Inflammatory macrophage treated with lipopolysaccharide for 1 hour (primary cell): ENCODE results near the gene TBC1D22A.

Experiments used
- DNase-seq, 2 donors: peaks; one replicate each; pipeline ENCODE4 v3.0.0-alpha.2; 2020 to 2022

Gene TBC1D22A

DNA sequence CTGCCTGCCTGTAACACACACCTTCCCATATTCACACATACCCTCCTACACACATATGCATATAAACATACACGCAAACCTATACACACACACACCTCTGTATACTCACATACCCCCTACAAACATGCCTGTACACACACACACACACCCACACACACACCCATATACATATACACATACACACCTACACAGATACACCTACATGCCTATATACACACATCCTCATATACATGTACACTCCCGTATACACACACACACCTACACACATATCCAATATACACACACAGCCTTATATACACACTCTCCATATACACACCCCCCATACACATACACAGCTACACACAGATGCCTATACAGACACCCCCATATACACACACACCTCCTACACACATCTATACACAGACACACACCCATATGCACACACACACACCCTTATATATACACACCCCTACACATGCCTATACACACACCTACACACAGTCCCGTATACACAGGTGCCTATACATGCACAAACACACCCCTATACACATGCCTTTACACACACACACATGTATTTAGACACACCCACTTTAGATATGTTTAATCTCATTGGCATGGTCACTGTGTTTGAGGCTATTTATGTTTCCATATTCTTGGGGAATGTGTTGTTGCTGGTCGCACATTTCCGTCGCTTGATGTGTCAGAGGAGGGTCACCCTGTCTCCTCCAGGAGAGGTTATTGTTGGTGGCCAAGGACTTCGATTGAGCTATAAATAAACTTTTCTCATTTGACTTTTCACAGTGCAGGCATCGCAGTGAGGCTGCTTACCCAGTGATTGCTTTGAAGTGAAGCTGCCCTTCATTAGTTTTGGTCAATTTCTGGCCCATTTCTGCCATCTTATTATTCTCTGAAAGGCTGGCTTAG is 243.3 kb downstream of the TBC1D22A start:
- no peak for DNase-seq

DNA sequence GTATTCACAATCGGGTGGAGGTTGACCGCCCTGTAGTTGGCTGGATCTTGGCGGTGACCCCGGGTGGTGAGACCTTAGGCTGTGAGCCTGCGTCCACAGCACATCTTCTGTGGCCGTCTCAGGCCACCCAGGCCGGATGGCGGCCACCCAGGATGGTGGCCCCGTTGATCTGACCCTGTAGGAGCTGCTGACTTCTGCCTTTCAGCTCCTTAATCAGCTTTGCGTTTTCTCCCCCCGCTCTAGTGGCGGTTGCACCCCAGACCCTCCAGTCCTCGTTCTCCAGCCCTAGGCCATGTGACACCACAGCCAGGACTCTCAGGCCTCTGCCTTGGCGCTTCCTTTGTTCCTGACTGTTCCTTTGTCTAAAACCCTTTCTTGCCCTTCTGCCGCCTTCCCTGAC is 244.0 kb downstream of the TBC1D22A start:
- DNase-seq = no peak

DNA sequence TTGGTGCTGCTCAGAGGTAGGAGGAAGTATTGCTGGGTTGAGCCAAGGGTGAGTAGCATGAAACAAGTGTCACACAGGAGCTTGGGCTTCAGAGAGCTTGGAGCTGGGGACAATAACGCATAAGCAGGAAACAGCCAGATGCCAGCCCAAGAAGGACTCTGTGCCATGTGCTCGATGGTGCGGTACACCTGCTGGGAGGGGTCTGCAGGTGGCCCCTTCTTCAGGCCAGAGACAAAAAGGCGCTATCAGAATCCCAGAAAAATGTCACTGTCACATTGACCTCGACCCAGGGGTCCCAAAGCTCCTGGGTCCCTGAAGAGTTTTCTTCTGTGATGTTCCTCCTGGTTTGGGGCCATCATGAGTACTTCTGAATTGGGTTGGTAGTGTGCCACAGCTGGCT is 244.4 kb downstream of the TBC1D22A start:
- no peak for DNase-seq

DNA sequence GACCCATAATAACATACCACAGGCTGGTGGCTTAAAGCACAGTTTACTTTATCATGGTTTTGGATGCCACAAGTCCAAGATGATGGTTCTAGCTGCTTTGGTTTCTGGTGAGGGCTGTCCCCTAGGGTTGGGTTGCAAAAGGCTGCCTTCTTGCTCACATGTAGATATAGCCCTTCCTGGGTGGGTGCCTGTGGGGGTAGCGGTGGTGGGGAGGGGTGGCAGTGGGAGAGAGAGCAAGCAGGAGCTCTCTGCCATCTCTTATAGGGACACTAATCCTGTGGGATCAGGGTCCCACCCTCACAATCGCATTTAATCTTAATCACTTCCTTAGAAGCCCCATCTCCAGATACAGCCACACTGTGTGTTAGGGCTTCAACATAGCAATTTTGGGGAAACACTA is 245.0 kb downstream of the TBC1D22A start:
- DNase-seq = no peak

DNA sequence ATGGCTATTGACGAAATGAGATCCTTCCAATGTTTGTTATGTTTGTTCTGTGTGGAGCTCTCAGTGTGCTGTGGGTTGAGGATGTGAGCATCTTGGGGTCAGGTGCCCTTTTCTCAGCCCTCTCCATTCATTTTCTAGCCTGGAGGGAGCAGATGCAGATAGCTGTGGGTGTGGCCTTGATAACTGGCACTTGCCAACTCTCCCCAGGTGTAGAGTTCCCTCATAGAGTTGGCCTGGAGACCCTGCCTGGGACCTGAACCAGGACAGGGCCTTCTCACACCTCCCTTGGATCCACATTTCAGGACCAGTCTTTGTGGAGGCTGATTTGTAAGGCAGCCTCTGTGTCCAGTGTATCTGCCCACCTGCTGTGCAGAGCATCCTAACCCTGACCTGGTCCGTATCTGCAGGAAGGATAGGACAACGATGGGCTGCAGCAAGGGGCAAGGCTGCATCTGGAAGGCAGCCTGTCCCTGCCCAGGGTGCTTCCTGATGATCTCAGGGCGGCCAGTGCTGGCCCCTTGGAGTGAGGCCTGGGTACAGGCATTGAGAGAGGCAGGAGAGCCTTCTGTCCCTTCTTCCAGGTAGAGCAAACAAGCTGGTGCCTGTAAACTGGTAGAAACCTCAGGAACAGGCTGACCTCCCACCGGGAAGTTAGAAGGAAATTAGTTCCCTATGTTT is 245.9 kb downstream of the TBC1D22A start:
- no peak for DNase-seq

DNA sequence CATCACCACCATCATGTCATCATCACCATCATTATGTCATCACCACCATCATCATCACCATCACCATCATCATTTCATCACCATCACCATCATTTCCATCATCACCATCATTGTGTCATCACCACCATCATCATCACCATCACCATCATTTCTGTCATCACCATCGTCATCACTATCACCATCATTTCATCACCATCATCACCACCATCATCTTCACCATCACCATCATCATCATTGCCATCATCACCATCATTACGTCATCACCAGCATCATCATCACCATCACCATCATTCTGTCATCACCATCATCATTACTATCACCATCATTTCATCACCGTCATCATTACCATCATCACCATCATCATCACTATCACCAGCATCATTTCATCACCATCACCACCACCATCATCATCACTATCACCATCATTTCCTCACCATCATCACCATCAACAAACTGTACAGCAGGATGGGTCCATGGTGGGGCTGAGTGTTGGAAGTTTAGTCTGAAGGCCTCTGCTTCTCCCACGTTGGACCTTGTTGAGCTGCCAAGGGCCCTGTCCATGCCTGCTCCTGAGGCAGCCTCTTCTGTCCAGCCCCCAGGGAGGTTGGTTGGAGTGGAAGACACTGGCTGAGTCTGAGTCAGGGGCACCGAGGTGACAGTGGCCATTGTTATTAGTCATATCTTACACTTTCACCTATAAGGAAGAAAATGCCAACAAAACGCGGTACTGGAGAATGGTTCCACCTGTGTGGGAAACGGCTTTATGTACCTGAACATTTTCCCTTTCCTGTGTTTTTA is 247.1 kb downstream of the TBC1D22A start:
- no peak for DNase-seq

DNA sequence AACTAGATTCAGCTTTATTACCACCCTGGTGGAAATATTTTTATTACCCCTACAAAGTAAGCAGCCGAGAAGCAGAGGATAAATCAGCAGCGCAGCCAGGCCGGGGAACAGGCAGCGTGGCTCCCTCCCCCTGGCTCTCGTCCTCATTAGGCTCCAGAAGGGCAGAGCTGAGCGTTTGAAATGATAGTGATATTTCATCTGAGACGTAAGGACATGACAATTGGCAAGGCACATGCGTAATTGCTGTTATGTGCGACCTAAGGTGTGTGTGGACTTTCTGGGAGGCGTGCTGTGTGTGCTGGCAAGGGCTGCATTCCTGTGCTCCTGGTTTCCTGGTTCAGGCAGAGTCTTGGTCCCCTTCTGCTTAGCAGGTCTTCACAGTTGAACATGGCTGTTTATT is 247.8 kb downstream of the TBC1D22A start:
- no peak for DNase-seq

DNA sequence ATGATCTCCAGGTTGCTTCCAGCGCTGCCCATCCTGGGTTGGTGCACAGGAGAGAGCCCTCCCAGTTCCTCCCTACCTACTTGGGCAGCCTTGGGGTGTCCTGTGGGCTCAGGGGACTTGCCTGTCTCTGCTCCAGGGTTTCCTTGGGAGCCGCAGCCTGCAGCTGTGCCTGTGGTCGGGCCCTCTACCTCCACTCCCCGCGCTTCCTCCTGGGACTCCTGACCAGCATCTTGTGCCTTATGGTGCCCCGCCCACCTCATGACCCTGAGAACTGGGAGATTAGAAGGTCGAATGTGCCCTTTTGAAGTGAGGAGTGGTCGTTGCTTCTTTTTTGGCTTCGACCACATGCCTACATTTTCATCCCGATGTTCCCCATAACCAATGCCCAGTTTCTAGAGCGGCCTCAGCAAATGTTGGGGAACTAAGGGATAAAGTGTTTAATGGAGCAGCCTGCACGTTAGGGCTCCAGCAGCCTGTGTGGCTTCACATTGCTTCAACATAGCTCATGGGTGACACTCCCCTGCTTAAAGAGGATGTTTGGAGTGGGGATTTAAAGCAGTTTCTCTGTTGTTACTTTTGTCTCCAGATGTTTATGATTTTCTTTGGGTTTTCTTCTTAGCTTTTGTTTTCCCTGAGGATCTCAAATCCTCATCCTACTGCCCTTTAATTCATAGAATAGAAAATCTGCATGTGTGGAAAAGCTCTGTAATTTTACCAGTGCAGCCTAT is 248.8 kb downstream of the TBC1D22A start:
- no peak for DNase-seq

DNA sequence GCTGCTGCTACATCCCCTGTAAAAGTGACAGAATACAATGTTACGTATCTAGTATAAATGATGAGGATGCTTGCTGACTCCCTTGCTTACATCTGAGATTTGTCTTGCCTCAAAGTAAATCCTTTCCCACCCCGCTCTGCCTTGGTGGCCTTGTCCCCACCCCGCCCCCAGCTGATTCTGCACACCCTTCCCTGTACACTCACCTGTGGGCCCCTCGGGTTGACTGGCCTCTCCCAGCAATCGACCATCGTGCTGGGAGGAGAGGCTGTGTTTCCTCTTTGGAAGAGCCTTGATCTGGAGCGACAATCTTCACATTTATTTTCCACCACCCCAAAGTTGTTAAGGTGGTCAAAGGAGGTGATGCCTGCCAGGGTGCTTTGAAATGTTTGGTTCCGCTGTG is 249.4 kb downstream of the TBC1D22A start:
- DNase-seq = no peak

DNA sequence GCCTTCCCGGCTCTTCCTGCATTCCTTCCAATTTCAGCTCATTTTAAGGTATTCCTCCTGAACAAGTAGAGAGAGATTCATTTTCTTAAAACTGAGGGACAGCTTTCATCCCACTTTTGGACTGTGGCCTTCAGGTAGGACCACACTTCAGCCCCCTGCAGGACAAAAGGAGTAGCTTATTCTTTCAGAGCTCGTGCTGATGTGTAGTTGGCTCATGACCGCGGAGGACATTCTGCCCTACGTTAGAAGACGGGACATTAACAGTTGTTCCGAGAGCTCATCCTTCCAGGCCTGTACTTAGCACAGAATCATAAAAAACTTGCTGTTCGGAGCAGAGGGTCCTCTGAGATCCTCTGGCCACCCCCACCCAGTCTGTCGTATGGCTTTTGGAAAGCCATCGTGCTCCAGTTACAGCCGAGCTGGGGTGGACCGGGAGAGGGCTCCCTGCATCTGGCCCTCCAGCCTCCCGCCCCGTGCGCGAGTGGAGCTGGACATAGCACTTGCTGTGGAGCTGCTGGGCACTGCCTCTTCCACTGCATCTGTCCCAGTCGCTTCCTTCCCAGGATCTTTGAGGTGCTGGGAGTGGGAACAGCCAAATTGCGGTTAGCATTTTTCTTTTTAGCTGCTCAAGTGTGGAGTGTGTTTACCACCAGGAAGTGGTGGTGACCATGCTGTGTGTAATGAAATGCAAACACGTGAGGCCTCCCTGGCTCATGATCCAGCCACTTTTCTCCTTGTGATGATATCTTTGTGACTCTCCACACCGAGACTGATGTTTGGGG is 250.3 kb downstream of the TBC1D22A start:
- no peak for DNase-seq

DNA sequence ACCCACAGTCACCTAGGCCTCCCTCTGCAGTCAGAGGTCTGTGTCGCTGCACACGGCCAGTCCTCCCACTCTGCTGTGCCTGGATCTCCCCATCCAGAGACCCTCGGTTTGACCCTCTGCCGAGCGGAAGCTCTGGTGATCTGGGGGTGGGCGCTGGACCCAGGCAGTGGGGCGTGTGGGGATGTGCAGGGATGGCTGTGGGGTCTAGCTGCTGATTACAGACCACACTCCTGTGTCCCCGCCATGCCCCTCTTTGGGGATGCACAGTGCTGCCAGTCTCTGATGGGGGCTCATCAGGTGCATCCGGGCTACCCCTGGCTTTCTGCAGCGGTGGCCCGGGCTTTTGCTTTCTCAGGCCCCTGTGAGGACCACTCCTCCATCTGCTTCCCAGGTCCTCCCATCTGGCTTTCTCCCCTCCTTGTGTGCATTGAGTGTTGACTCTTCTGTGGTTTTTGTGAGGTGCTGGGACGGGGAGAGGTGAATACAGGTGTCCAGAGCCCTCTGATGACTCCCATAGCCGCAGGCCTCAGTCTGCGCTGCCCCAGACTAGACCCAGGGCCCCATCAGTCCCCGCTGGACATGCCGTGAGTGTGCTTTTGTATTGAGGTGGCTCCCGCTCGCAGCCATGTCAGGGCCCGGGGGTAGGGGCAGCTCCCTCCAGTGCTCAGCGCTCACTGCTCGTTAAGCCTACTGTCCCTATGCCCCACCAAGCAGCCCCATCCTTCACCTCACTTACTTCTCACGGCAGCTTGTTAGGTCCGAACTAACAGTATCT is 251.6 kb downstream of the TBC1D22A start:
- no peak for DNase-seq

DNA sequence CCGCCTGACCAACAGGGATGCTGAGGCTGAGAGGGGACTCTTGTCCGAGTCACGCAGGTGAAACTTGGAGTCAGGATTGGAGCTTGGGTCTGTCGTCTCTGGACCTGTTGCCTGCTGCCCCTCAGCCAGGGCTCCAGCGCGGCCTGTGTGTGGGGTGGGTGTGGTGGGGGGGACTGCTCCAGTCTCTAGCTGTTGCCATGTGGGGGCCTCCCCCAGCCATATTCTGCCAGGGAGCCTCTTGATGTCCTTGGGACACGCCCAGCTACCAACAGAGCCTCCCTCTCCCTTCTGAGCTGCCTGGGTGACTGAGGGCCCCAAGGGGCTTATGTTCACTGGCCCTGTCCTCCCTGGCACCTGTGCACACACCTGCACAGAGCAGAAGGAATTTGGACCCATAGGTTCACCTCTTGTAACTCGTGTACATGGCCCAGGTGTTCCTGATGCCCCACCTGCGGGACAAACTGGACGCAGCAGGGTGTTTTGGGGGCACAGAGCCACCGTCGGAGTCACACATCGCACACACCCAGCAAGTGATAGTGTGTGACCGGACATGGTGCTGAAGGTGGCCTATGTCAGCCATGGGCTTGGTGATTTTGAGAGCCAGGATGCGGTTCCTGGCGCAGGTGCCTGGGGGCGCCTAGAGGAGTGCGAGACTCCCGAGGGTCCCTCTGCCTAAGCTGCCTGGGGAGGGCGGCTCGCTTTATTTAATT is 252.3 kb downstream of the TBC1D22A start:
- DNase-seq = no peak

DNA sequence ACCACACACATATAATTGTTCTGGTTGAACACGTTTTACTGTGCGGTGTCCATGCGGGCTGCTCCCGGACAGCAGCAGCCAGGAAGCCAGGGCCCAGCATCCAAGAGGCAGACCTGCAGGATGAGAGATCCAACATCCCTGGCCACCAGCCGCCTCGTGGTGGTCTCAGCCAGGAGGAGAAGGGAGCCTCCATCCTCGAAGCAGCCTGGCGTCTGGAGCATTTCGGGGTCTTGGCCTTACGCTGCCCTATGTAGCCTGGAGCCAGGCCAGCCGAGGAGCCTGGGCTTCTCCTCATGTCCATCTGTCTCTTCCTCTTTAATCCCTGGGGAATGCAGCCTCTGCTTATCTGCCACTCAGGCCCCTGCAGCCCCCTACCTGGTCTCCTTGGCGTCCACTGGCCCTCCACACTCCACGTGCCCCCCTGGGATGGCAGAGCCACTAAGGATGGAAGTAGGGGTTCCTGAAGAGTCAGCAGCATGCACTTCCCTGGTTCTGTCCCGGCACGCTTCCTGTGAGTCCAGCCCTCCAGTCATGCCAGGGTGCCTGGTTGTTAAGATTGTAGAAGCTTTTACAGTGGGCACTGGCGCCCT is 253.2 kb downstream of the TBC1D22A start:
- DNase-seq = no peak

DNA sequence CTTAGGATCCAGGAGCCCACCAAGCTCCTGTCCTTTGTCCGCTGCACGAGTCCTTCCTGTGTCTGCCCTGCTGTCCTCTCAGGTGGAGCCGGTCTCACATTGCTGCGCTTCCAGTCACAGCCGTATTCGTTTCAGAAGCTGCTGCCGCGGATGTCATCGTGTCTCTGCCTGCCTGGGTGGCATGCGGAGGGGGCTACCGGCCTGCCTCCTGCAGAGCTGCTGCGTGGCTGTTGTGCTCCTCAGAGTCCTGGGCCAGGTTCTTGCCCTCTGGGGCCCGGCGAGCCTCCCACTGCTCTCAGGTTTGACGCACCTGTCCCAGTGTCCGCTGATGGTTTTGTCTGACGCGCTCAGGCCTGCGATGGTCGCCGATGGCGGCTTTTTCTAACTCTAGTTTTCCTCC is 254.2 kb downstream of the TBC1D22A start:
- DNase-seq = no peak

DNA sequence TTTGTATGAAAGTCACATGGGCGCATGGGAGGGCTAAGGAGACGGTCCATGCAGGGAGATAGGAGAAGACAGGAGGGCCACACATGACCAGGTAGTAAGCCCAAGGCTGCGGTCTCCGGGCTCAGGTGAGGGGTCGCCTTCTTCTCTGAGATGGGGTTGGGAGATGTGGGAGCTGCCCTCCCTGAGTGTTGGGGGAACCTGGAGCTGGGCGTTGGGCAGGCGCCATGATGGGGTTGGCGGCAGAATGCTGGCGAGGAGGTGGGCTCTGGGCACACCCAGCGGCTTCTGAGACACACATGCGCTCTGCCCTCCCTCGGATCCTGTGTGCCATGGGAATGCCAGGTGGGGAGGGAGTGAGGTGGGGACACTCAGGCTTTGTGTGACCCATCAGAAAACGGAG is 254.8 kb downstream of the TBC1D22A start:
- no peak for DNase-seq

DNA sequence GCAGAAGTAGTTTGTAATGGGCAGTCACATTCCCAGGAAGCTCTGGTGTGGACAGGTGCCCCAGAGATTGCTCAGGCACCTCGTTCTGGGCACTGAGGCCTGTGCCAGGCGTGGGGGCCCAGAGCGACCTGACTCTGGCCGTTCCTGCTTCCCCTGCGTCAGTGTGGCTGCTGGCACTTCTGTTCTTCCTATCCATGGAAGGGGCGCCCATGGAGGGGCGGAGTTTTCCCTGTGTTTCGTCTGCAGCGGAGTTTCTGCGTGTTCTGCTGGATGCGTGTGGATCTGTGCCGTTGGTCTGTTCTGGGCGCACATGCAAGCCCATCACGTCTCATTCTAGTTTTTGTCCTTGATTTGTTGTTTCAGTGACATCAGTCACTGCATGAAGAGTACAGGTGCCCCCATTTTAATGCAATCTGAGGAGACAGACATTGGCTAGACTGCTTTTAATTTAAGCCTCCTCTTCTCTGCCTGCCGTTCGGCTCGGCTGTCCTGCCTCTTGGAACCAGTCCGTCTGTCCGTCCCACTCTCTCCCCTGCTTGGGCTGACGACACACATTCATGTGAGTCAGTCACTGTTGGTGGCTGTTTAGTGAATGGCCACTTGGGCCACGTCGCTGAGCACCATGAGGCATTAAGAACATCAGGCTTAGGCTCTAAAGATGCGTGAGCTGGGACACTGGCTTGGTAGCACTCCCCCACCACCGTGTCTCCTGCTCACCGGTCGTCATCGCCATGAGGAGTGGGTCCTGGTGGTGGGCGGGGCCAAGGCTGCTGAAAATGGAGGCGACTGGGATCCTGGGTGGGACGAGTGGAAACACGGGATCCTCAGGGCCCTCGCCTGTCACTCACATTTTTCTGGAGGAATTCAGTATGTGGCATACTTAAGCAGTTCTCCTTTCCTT is 255.8 kb downstream of the TBC1D22A start:
- no peak for DNase-seq

DNA sequence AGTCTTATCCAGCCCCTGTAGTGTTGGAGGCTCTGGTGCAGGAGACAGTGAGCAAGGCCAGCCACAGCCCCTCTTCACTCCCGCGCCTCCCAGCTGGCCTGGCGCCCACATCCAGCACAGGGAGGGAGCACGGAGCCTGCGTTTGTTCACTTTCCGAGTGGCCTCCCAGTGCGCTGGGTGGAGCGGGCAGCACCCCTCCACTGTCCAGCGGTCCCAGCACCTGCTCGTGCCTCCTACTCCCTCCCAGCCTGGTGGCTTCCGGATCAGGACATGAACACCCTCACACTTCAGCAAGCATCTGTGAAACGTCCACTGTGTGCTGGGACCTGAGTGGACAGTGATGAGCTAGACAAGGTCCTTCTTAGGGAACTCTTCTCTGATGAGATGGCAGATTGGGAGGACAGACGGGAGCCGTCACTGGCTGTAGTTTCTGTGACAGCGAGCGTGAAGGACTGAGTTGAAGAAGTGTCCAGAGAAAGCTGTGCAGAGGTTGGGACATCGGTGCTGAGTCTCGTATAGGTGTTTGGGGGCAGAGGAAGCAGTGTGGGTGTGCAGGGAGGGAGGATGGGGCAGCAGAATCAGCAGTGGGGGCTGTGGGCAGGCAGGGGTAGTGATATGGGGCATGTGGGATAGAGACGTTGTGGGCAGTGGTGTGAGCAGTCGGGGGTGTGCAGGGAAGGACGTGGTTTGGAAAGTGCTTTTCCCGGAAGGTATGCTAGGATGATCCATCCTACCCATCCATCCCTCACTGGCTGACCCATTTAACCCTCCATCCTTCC is 256.8 kb downstream of the TBC1D22A start:
- no peak for DNase-seq

DNA sequence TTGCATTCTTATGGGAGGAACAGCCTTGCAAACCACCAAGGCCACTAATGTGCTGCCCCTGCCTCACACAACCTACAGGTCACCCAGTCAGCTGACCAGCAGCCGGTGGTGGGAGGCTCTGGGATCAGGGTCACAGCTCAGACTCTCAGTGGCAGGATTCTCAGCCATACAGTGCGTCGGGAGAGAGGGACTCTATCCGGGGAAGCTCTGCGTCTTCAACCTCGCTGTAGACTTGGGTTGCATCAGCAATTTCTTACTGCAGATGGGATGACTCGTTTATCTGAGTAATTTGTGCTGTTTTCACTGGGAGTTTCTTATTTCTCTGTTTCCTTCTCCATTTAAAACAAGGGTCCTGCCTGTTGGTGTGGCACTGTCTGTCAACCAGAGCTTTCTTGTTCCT is 257.7 kb downstream of the TBC1D22A start:
- DNase-seq = peak in 1 of 2 donors; percentile 4
